HEK293 (cell line): ENCODE results near the gene KCTD15.

Experiments
- CTCF ChIA-PET: fragments of 350-600 bp; formaldehyde crosslinking; extraction: SDS; loops from one replicate; lab custom pipeline; 2021; ENCODE audit warnings: antibody characterized with exemption; lab: Yijun Ruan, JAX
- POLR2A ChIA-PET: fragments of 300-600 bp; formaldehyde crosslinking; extraction: SDS; loops from one replicate; lab custom pipeline; 2020; ENCODE audit warnings: antibody characterized with exemption, inconsistent platforms; lab: Yijun Ruan, JAX
- H3K27ac ChIP-seq: fragments of 200-500 bp; sonication (Bioruptor generic); 2 replicates; pipeline ENCODE4 v1.5.1; 2014; ENCODE audit warnings: low read depth, low read length, control low read depth, inconsistent platforms; ENCODE audit errors: extremely low read depth
- H3K36me3 ChIP-seq, 2 experiments: fragments of 200-500 bp in 1 of 2; sonication (Bioruptor generic) in 1 of 2; 1 replicate in 1 of 2; 2 replicates in 1 of 2; pipeline ENCODE4 v1.5.1; 2014 to 2017; ENCODE audit warnings: inconsistent platforms in 2 of 2, low read length in 2 of 2; ENCODE audit not compliant: control insufficient read depth in 2 of 2, insufficient read depth in 1 of 2
- H3K4me1 ChIP-seq: fragments of 200-500 bp; sonication (Bioruptor generic); 2 replicates; pipeline ENCODE4 v1.5.1; 2014; ENCODE audit warnings: mild to moderate bottlenecking, low read length, inconsistent platforms; ENCODE audit not compliant: control insufficient read depth, insufficient read depth
- H3K4me3 ChIP-seq: 2 replicates; pipeline ENCODE4 v1.5.1; 2011; ENCODE audit warnings: low read depth, mild to moderate bottlenecking, control low read depth, low read length, moderate library complexity
- H3K9me3 ChIP-seq: fragments of 200-500 bp; sonication (Bioruptor generic); 2 replicates; pipeline ENCODE4 v1.5.1; 2014; ENCODE audit warnings: low read depth, low read length, inconsistent platforms; ENCODE audit not compliant: control insufficient read depth, insufficient read depth
- EGR2 ChIP-seq: fragments of 450-650 bp; formaldehyde crosslinking; IDR thresholded peaks from 2 replicates; pipeline ENCODE4 v1.5.1; 2016; ENCODE audit warnings: low read depth, missing biosample characterization, missing genetic modification characterization
- ELK4 ChIP-seq: IDR thresholded peaks from 2 replicates; pipeline ENCODE4 v1.6.1; 2011; ENCODE audit warnings: mild to moderate bottlenecking, low read depth, low read length, borderline replicate concordance
- GLIS1 ChIP-seq: fragments of 450-650 bp; formaldehyde crosslinking; IDR thresholded peaks from 2 replicates; pipeline ENCODE4 v1.5.1; 2016; ENCODE audit warnings: missing biosample characterization, missing genetic modification characterization
- HOXD13 ChIP-seq: sonication (generic); formaldehyde crosslinking; IDR thresholded peaks from 2 replicates; pipeline ENCODE4 v1.8.0; 2022; ENCODE audit warnings: missing genetic modification reagents, borderline replicate concordance
- INSM2 ChIP-seq: fragments of 450-650 bp; formaldehyde crosslinking; IDR thresholded peaks from 2 replicates; pipeline ENCODE4 v1.5.1; 2016; ENCODE audit warnings: missing biosample characterization, missing genetic modification characterization
- RBAK ChIP-seq: fragments of 450-650 bp; formaldehyde crosslinking; IDR thresholded peaks from 2 replicates; pipeline ENCODE4 v1.5.1; 2016; ENCODE audit warnings: missing biosample characterization, missing genetic modification characterization
- SALL2 ChIP-seq: fragments of 450-650 bp; formaldehyde crosslinking; IDR thresholded peaks from 2 replicates; pipeline ENCODE4 v1.5.0; 2017; ENCODE audit warnings: missing biosample characterization, mild to moderate bottlenecking, missing genetic modification characterization, borderline replicate concordance
- SCRT1 ChIP-seq: fragments of 450-650 bp; formaldehyde crosslinking; IDR thresholded peaks from 2 replicates; pipeline ENCODE4 v1.5.1; 2016; ENCODE audit warnings: missing biosample characterization, missing genetic modification characterization, borderline replicate concordance
- ZFHX2 ChIP-seq: fragments of 450-650 bp; formaldehyde crosslinking; conservative IDR thresholded peaks from 2 replicates; pipeline ENCODE4 v1.5.1; 2016; ENCODE audit warnings: missing biosample characterization, missing genetic modification characterization
- ZFP3 ChIP-seq: fragments of 450-650 bp; formaldehyde crosslinking; IDR thresholded peaks from 2 replicates; pipeline ENCODE4 v1.5.1; 2016; ENCODE audit warnings: low read depth, missing biosample characterization, missing genetic modification characterization
- ZNF214 ChIP-seq: fragments of 450-650 bp; formaldehyde crosslinking; IDR thresholded peaks from 2 replicates; pipeline ENCODE4 v1.5.1; 2017; ENCODE audit warnings: missing biosample characterization, mild to moderate bottlenecking, missing genetic modification characterization, borderline replicate concordance
- ZNF223 ChIP-seq: fragments of 450-650 bp; formaldehyde crosslinking; IDR thresholded peaks from 2 replicates; pipeline ENCODE4 v1.5.1; 2016; ENCODE audit warnings: missing biosample characterization, missing genetic modification characterization
- ZNF23 ChIP-seq: fragments of 450-650 bp; formaldehyde crosslinking; IDR thresholded peaks from 2 replicates; pipeline ENCODE4 v1.5.1; 2016; ENCODE audit warnings: missing biosample characterization, missing genetic modification characterization, borderline replicate concordance
- ZNF26 ChIP-seq: fragments of 450-650 bp; formaldehyde crosslinking; IDR thresholded peaks from 2 replicates; pipeline ENCODE4 v1.5.1; 2016; ENCODE audit warnings: missing biosample characterization, missing genetic modification characterization
- ZNF280D ChIP-seq: fragments of 450-650 bp; formaldehyde crosslinking; IDR thresholded peaks from 2 replicates; pipeline ENCODE4 v1.5.1; 2016; ENCODE audit warnings: missing biosample characterization, missing genetic modification characterization
- ZNF362 ChIP-seq: fragments of 450-650 bp; formaldehyde crosslinking; IDR thresholded peaks from 2 replicates; pipeline ENCODE4 v1.5.1; 2016; ENCODE audit warnings: missing biosample characterization, missing genetic modification characterization
- ZNF394 ChIP-seq: fragments of 450-650 bp; formaldehyde crosslinking; IDR thresholded peaks from 2 replicates; pipeline ENCODE4 v1.5.1; 2016; ENCODE audit warnings: missing biosample characterization, missing genetic modification characterization, mild to moderate bottlenecking, moderate library complexity, borderline replicate concordance
- ZNF585B ChIP-seq: fragments of 450-650 bp; formaldehyde crosslinking; IDR thresholded peaks from 2 replicates; pipeline ENCODE4 v1.5.1; 2016; ENCODE audit warnings: missing biosample characterization, missing genetic modification characterization
- ZNF707 ChIP-seq: fragments of 450-650 bp; formaldehyde crosslinking; IDR thresholded peaks from 2 replicates; pipeline ENCODE4 v1.5.1; 2016; ENCODE audit warnings: missing biosample characterization, missing genetic modification characterization
- ZSCAN16 ChIP-seq: fragments of 450-650 bp; formaldehyde crosslinking; IDR thresholded peaks from 2 replicates; pipeline ENCODE4 v1.5.1; 2016; ENCODE audit warnings: missing biosample characterization, missing genetic modification characterization

KCTD15 gene

GRCh38 chr19:33752018-33752800 lies 44.5 kb upstream of the KCTD15 start:
- CTCF ChIA-PET, result interaction anchor here (0.6 to 1.6 kb wide), 2 partner anchors 26 to 354 kb away, joined by 5 to 9 read pairs; no protein-coding TSS in a partner anchor
- Histone ChIP-seq H3K36me3 (no peaks in the 10 kb centered on the region), H3K27ac (no peak overlapping the region), H3K9me3 (no peaks in the 10 kb centered on the region), H3K4me3 (no peak overlapping the region), H3K4me1 (0 out of 2 replicates have a peak, but pooled peaks cover 2% of the 10 kb centered on the region)
- POLR2A ChIA-PET, result no interaction called here
- TF ChIP-seq ZFHX2 (tag by site-specific recombination), result 0 out of 2 replicates have a peak, but pooled peaks have one; percentile 32
- no peak for TF ChIP-seq ZNF26 (tag by site-specific recombination)
- peak; percentile 46 for TF ChIP-seq EGR2 (tag by site-specific recombination)

- no peaks in the 10 kb centered on the region for H3K9me3 ChIP-seq
- ChIA-PET POLR2A (no interaction called here), CTCF (interaction anchor here (0.6 kb wide), 1 partner anchor 354 kb away, joined by 5 read pairs; no protein-coding TSS in a partner anchor)
- no peaks in the 10 kb centered on the region for H3K36me3 ChIP-seq
- H3K27ac ChIP-seq, result no peak overlapping the region
- H3K4me3 ChIP-seq, result no peak overlapping the region
- 0 out of 2 replicates have a peak, but pooled peaks cover 2% of the 10 kb centered on the region for H3K4me1 ChIP-seq
- no peak for TF ChIP-seq GLIS1 (tag by site-specific recombination)
- TF ChIP-seq SALL2 (tag by site-specific recombination), result no peak
- no peak for TF ChIP-seq ELK4
- TF ChIP-seq ZNF280D (tag by site-specific recombination), result no peak
- no peak for TF ChIP-seq RBAK (tag by site-specific recombination)
- TF ChIP-seq ZNF585B (tag by site-specific recombination), result no peak
- no peak for TF ChIP-seq ZNF394 (tag by site-specific recombination)
- TF ChIP-seq ZNF707 (tag by site-specific recombination), result no peak
- no peak for TF ChIP-seq ZNF223 (tag by site-specific recombination)
- TF ChIP-seq ZNF214 (tag by site-specific recombination), result no peak
These were observed 43.7 kb upstream of the KCTD15 start for GRCh38 chr19:33752945-33753344.

GRCh38 chr19:33754361-33754760 lies 42.3 kb upstream of the KCTD15 start:
- ChIA-PET POLR2A (no interaction called here), CTCF (interaction anchor here (0.9 to 2.6 kb wide), 4 partner anchors 13 to 347 kb away, joined by 3 to 7 read pairs (median 6); no protein-coding TSS in a partner anchor)
- 0 out of 2 replicates have a peak, but pooled peaks cover 2% of the 10 kb centered on the region for H3K4me1 ChIP-seq
- no peaks in the 10 kb centered on the region for H3K9me3 ChIP-seq
- no peak overlapping the region for H3K27ac ChIP-seq
- H3K36me3 ChIP-seq, result no peaks in the 10 kb centered on the region
- H3K4me3 ChIP-seq, result no peak overlapping the region
- TF ChIP-seq SALL2 (tag by site-specific recombination) (no peak), ZSCAN16 (tag by site-specific recombination) (no peak), ZNF394 (tag by site-specific recombination) (no peak), HOXD13 (CRISPR knock-in tag) (no peak), ZNF23 (no peak), INSM2 (tag by site-specific recombination) (no peak), ZNF362 (tag by site-specific recombination) (no peak), SCRT1 (no peak), ZFP3 (tag by site-specific recombination) (no peak)
